Smooth muscle cell of the pulmonary artery (primary cell): ENCODE measurements around the gene CDC42EP4. TPM values are rescaled to one million over a fixed set of nuclear protein-coding genes. Genes with fewer than 3 reads are reported as not detected.

ENCODE experiments used
- total RNA-seq: library from RNA; depleted of rRNA; stranded (reverse); fragments of >200 nt; gene quantifications from 2 replicates; pipeline ENCODE4 v1.2.3, GENCODE V29; 2014

Gene CDC42EP4
- 36.4 and 40.6 TPM in 2 replicates for total RNA-seq

GRCh38 chr17:73311781-73312641 lies at the start of gene CDC42EP4:
TSS of gene CDC42EP4 (minus strand) at chr17:73312001. CDS start at chr17:73286500, 25,501 bp downstream.

GRCh38 chr17:73261617-73261951 lies 50.2 kb downstream of the CDC42EP4 start, which contains the start of gene CPSF4L:
TSS of gene CPSF4L (minus strand) at chr17:73261880. CDS start at chr17:73261818, 62 bp downstream.

Other genes with a start within 250 kb of the CDC42EP4 start
- gene SLC39A11, start 219.3 kb downstream of the CDC42EP4 start, total RNA-seq: 24.0 and 32.4 TPM in 2 replicates
- under 0.01 and 0.33 TPM in 2 replicates for gene SSTR2, start 147.0 kb downstream of the CDC42EP4 start, total RNA-seq
- gene COG1, start 118.9 kb downstream of the CDC42EP4 start, total RNA-seq: 27.0 and 32.7 TPM in 2 replicates
- gene CPSF4L, start 50.1 kb downstream of the CDC42EP4 start, total RNA-seq: 0.13 TPM in 1 of 2 replicates, not detected in the other